Natural killer cell (primary cell): Measurements from ENCODE around the gene ZMAT5. TPM values are rescaled to one million over a fixed set of nuclear protein-coding genes. Genes with fewer than 3 reads are reported as not detected.

ENCODE experiments used
- ATAC-seq, 3 donors: fragments of 150-1000 bp in 2 of 3; fragments of 200-7000 bp in 1 of 3; cut with Tn5 transposase; 1 replicate in 1 of 3; 2 replicates in 2 of 3; pipeline ENCODE4 v1.10.0; 2021; ENCODE audit warnings: mild to moderate bottlenecking in 2 of 3, moderate library complexity in 2 of 3
- DNase-seq, 2 donors: peaks; one replicate each; pipeline versions ENCODE4 v3.0.0 to v3.0.0-alpha.2; 2013 to 2021; ENCODE audit warnings: mixed read lengths in 1 of 2
- H3K27ac ChIP-seq: one replicate; pipeline ENCODE4 v1.5.1; 2013; ENCODE audit warnings: mild to moderate bottlenecking, low read length
- H3K27me3 ChIP-seq: one replicate; pipeline ENCODE4 v1.6.1; 2013; ENCODE audit warnings: low read length; ENCODE audit not compliant: control insufficient read depth, insufficient read depth
- H3K36me3 ChIP-seq: one replicate; pipeline ENCODE4 v1.6.1; 2013; ENCODE audit warnings: low read length; ENCODE audit not compliant: control insufficient read depth, insufficient read depth
- H3K4me1 ChIP-seq: one replicate; pipeline ENCODE4 v1.6.1; 2013; ENCODE audit warnings: low read length; ENCODE audit not compliant: control insufficient read depth, insufficient read depth
- H3K4me3 ChIP-seq: one replicate; pipeline ENCODE4 v1.5.1; 2013; ENCODE audit warnings: low read length
- H3K9me3 ChIP-seq: one replicate; pipeline ENCODE4 v1.6.1; 2013; ENCODE audit warnings: low read length; ENCODE audit not compliant: control insufficient read depth, insufficient read depth
- H3K27ac Mint-ChIP-seq, 2 donors: one replicate each; pipeline ENCODE4 v1.8.0; 2022; ENCODE audit warnings: mild to moderate bottlenecking in 2 of 2, mixed read lengths in 2 of 2, moderate library complexity in 1 of 2
- H3K27me3 Mint-ChIP-seq, 2 donors: one replicate each; pipeline ENCODE4 v1.8.0; 2022; ENCODE audit warnings: low read depth in 2 of 2, mixed read lengths in 2 of 2
- H3K36me3 Mint-ChIP-seq: one replicate; pipeline ENCODE4 v1.8.0; 2022; ENCODE audit warnings: mixed read lengths
- H3K4me1 Mint-ChIP-seq, 2 donors: one replicate each; pipeline ENCODE4 v1.8.0; 2022; ENCODE audit warnings: mixed read lengths in 2 of 2
- H3K4me3 Mint-ChIP-seq: one replicate; pipeline ENCODE4 v1.8.0; 2022; ENCODE audit warnings: mild to moderate bottlenecking, moderate library complexity, mixed read lengths
- H3K9me3 Mint-ChIP-seq, 2 donors: one replicate each; pipeline ENCODE4 v1.8.0; 2022; ENCODE audit warnings: mixed read lengths in 2 of 2
- CTCF ChIP-seq: fragments of 200-600 bp; IDR thresholded peaks from one replicate; pipeline ENCODE4 v1.8.0; 2022; ENCODE audit warnings: antibody characterized with exemption
- WGBS: methylation state at CpG from one replicate; pipeline ENCODE4 v1.1.7; 2013; ENCODE audit warnings: missing lambda C conversion rate; ENCODE audit not compliant: insufficient coverage; 5-methylcytosine and 5-hydroxymethylcytosine counted together
- intact Hi-C: fragments of 100-400 bp; cut with micrococcal nuclease; formaldehyde crosslinking; loops from one replicate; pipeline ENCODE4 v1.14.2; 2022
- total RNA-seq, 4 donors: library from RNA; stranded (reverse); fragments of 120-200 nt in 1 of 4; gene quantifications; one replicate each; pipeline versions ENCODE4 v1.2.3 to v1.2.4, GENCODE V29; 2013 to 2022

The ZMAT5 gene
- total RNA-seq, 3 donors from 2014 or later (not counting 1 experiment from before 2014, with no cell fraction given) = 15.9 to 20.0 (median 16.0) TPM

GRCh38 chr22:29738118-29738815 is 28.5 kb downstream of the ZMAT5 start:
- ATAC-seq = no peak
- Histone ChIP-seq H3K9me3 (no peaks in the 10 kb centered on the region), H3K27me3 (no peaks in the 10 kb centered on the region), H3K4me1 (no peaks in the 10 kb centered on the region), H3K27ac (no peak overlapping the region), H3K36me3 (peaks cover 27% of the 10 kb centered on the region), H3K4me3 (no peak overlapping the region)
- WGBS = 93% methylated on average over 14 of the region's 15 CpGs
- Mint-ChIP-seq H3K27me3 (no peaks in the 10 kb centered on the region), H3K36me3 (no peaks in the 10 kb centered on the region), H3K9me3 (no peaks in the 10 kb centered on the region), H3K4me3 (no peak overlapping the region), H3K4me1 (no peaks in the 10 kb centered on the region), H3K27ac (no peak overlapping the region)
- no peak for DNase-seq
- intact Hi-C loops = no loop called here
- TF ChIP-seq CTCF = no peak

GRCh38 chr22:29737251-29738117 is 29.3 kb downstream of the ZMAT5 start:
- Mint-ChIP-seq H3K4me3 (no peak overlapping the region), H3K9me3 (no peaks in the 10 kb centered on the region), H3K27me3 (no peaks in the 10 kb centered on the region), H3K4me1 (no peaks in the 10 kb centered on the region), H3K27ac (no peak overlapping the region), H3K36me3 (no peaks in the 10 kb centered on the region)
- H3K9me3 ChIP-seq = no peaks in the 10 kb centered on the region
- H3K27ac ChIP-seq = no peak overlapping the region
- intact Hi-C loops = no loop called here
- ATAC-seq = no peak
- no peak for DNase-seq
- 93% methylated on average over 22 of the region's 22 CpGs for WGBS
- H3K4me3 ChIP-seq = no peak overlapping the region
- no peak for TF ChIP-seq CTCF
- peaks cover 27% of the 10 kb centered on the region for H3K36me3 ChIP-seq
- H3K27me3 ChIP-seq = no peaks in the 10 kb centered on the region
- H3K4me1 ChIP-seq = no peaks in the 10 kb centered on the region

GRCh38 chr22:29735416-29735815 is 31.4 kb downstream of the ZMAT5 start:
- H3K4me1 ChIP-seq = no peaks in the 10 kb centered on the region
- Mint-ChIP-seq H3K36me3 (no peaks in the 10 kb centered on the region), H3K27me3 (no peaks in the 10 kb centered on the region), H3K9me3 (no peaks in the 10 kb centered on the region), H3K27ac (no peak overlapping the region), H3K4me1 (no peaks in the 10 kb centered on the region), H3K4me3 (no peak overlapping the region)
- DNase-seq (no peak), ATAC-seq (no peak)
- H3K4me3 ChIP-seq = no peak overlapping the region
- no peak for TF ChIP-seq CTCF
- no peak overlapping the region for H3K27ac ChIP-seq
- WGBS = 85% methylated on average over 1 of the region's 1 CpG
- intact Hi-C loops = no loop called here
- H3K36me3 ChIP-seq = peaks cover 25% of the 10 kb centered on the region
- no peaks in the 10 kb centered on the region for H3K9me3 ChIP-seq
- H3K27me3 ChIP-seq = no peaks in the 10 kb centered on the region
